IgD-negative memory B cell (primary cell): ENCODE data around the gene AJAP1. TPM values are rescaled to one million over a fixed set of nuclear protein-coding genes. Genes with fewer than 3 reads are reported as not detected.

Experiments used
- H3K27ac Mint-ChIP-seq, 3 donors: one replicate each; pipeline ENCODE4 v1.8.0; 2020 to 2022; ENCODE audit warnings: mild to moderate bottlenecking in 3 of 3, mixed read lengths in 3 of 3, moderate library complexity in 1 of 3
- H3K27me3 Mint-ChIP-seq: one replicate; pipeline ENCODE4 v1.8.0; 2021; ENCODE audit warnings: mixed read lengths
- H3K36me3 Mint-ChIP-seq: one replicate; pipeline ENCODE4 v1.8.0; 2020; ENCODE audit warnings: mild to moderate bottlenecking, mixed read lengths
- H3K4me1 Mint-ChIP-seq, 3 donors: one replicate each; pipeline ENCODE4 v1.8.0; 2020 to 2022; ENCODE audit warnings: mixed read lengths in 3 of 3, mild to moderate bottlenecking in 1 of 3
- H3K4me3 Mint-ChIP-seq, 4 donors: one replicate each; pipeline ENCODE4 v1.8.0; 2020 to 2022; ENCODE audit warnings: mild to moderate bottlenecking in 4 of 4, mixed read lengths in 4 of 4, moderate library complexity in 3 of 4
- H3K9me3 Mint-ChIP-seq, 3 donors: one replicate each; pipeline ENCODE4 v1.8.0; 2020 to 2021; ENCODE audit warnings: mixed read lengths in 3 of 3, mild to moderate bottlenecking in 1 of 3
- polyA plus RNA-seq: library from polyadenylated mRNA; unstranded; fragments of 300-500 nt; fragmentation: Illumina TruSeq; gene quantifications from one replicate; pipeline ENCODE4 v1.2.3, GENCODE V29; 2021

The AJAP1 gene
- polyA plus RNA-seq, 1 donor from 2014 or later: not detected

- H3K9me3 Mint-ChIP-seq: peaks cover 0 to 5% (median 0%) of the 10 kb centered on the region in 3 donors
- H3K27ac Mint-ChIP-seq: no peak overlapping the region
- H3K27me3 Mint-ChIP-seq: no peaks in the 10 kb centered on the region
- H3K36me3 Mint-ChIP-seq: no peaks in the 10 kb centered on the region
- H3K4me3 Mint-ChIP-seq: no peak overlapping the region
- H3K4me1 Mint-ChIP-seq: no peaks in the 10 kb centered on the region
Measured at GRCh38 chr1:4703646-4704045, 49.2 kb downstream of the AJAP1 start.

- Mint-ChIP-seq H3K4me3 (no peak overlapping the region), H3K4me1 (peaks cover 0 to 2% (median 0%) of the 10 kb centered on the region in 3 donors), H3K9me3 (peaks cover 0 to 5% (median 0%) of the 10 kb centered on the region in 3 donors), H3K27ac (no peak overlapping the region), H3K27me3 (peaks cover 6% of the 10 kb centered on the region), H3K36me3 (no peaks in the 10 kb centered on the region)
Measured at GRCh38 chr1:4708840-4709507, 54.6 kb downstream of the AJAP1 start.

DNA sequence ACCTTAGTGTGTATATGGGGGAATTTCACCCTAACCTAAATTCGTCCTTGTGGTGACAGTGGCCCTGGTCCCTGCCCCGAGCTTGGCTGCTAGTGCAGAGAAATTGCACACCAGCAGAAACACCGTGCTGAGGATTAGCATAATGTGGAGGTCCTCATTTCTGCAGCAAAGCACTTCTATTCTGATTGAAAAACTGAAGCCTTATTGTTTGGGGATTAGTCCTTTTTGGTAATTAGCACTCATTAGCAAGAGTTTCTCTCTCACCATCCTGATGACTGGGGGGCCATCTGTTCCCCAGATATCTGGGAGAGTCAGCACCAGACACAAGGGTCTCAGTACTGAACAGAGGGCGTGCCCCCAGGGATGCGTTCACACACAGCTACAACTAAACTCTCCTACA, 55.2 kb downstream of the AJAP1 start:
- peaks cover 0 to 2% (median 0%) of the 10 kb centered on the region in 3 donors for H3K4me1 Mint-ChIP-seq
- peaks cover 2 to 5% (median 2%) of the 10 kb centered on the region in 3 donors for H3K9me3 Mint-ChIP-seq
- no peak overlapping the region for H3K4me3 Mint-ChIP-seq
- H3K27me3 Mint-ChIP-seq: peaks cover 6% of the 10 kb centered on the region
- H3K27ac Mint-ChIP-seq: no peak overlapping the region
- H3K36me3 Mint-ChIP-seq: no peaks in the 10 kb centered on the region

- Mint-ChIP-seq H3K27me3 (peaks cover 6% of the 10 kb centered on the region), H3K36me3 (no peaks in the 10 kb centered on the region), H3K27ac (no peak overlapping the region), H3K4me3 (no peak overlapping the region), H3K9me3 (peaks cover 2 to 6% (median 5%) of the 10 kb centered on the region in 3 donors), H3K4me1 (peaks cover 0 to 2% (median 0%) of the 10 kb centered on the region in 3 donors)
Measured at GRCh38 chr1:4710592-4711415, 56.4 kb downstream of the AJAP1 start.

- Mint-ChIP-seq H3K27ac (no peak overlapping the region), H3K4me1 (peaks cover 0 to 2% (median 0%) of the 10 kb centered on the region in 3 donors), H3K27me3 (peaks cover 6% of the 10 kb centered on the region), H3K9me3 (peaks cover 5 to 12% (median 5%) of the 10 kb centered on the region in 3 donors), H3K36me3 (no peaks in the 10 kb centered on the region), H3K4me3 (no peak overlapping the region)
Measured at GRCh38 chr1:4711416-4712275, 57.2 kb downstream of the AJAP1 start.

- Mint-ChIP-seq H3K9me3 (peaks cover 0 to 12% (median 5%) of the 10 kb centered on the region in 3 donors), H3K27me3 (peaks cover 6% of the 10 kb centered on the region), H3K4me1 (peaks cover 0 to 2% (median 0%) of the 10 kb centered on the region in 3 donors), H3K27ac (no peak overlapping the region), H3K4me3 (no peak overlapping the region), H3K36me3 (no peaks in the 10 kb centered on the region)
Measured at GRCh38 chr1:4713669-4714068, 59.3 kb downstream of the AJAP1 start.

DNA sequence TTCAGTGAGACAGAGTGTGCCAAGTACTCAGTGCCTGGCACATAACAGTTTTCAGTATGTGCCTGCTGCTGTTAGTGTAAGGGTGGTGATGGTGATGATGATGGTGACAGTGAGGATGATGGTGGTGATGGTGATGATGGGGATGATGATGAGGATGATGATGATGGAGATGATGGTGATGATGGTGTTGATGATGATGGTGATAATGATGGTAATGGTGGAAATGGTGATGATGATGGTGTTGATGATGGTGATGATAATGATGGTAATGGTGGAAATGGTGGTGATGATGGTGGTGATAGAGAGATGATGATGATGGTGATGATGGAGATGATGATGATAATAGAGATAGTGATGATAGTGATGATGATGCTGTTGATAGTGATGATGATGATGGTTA, 62.0 kb downstream of the AJAP1 start:
- no peaks in the 10 kb centered on the region for H3K36me3 Mint-ChIP-seq
- no peak overlapping the region for H3K4me3 Mint-ChIP-seq
- peaks cover 0 to 12% (median 5%) of the 10 kb centered on the region in 3 donors for H3K9me3 Mint-ChIP-seq
- no peak overlapping the region for H3K27ac Mint-ChIP-seq
- H3K4me1 Mint-ChIP-seq: peaks cover 0 to 2% (median 0%) of the 10 kb centered on the region in 3 donors
- peaks cover 2% of the 10 kb centered on the region for H3K27me3 Mint-ChIP-seq

GRCh38 chr1:4718071-4718470, 63.7 kb downstream of the AJAP1 start:
- no peaks in the 10 kb centered on the region for H3K36me3 Mint-ChIP-seq
- no peaks in the 10 kb centered on the region for H3K4me1 Mint-ChIP-seq
- H3K9me3 Mint-ChIP-seq: peaks cover 1 to 12% (median 5%) of the 10 kb centered on the region in 3 donors
- peaks cover 2% of the 10 kb centered on the region for H3K27me3 Mint-ChIP-seq
- H3K4me3 Mint-ChIP-seq: no peak overlapping the region
- no peak overlapping the region for H3K27ac Mint-ChIP-seq

GRCh38 chr1:4723106-4723505, 68.7 kb downstream of the AJAP1 start:
- Mint-ChIP-seq H3K9me3 (peaks cover 0 to 1% (median 0%) of the 10 kb centered on the region in 3 donors), H3K4me1 (no peaks in the 10 kb centered on the region), H3K4me3 (peak overlapping the region in 1 of 4 donors; percentile 68), H3K27me3 (peaks cover 2% of the 10 kb centered on the region), H3K27ac (no peak overlapping the region), H3K36me3 (no peaks in the 10 kb centered on the region)

DNA sequence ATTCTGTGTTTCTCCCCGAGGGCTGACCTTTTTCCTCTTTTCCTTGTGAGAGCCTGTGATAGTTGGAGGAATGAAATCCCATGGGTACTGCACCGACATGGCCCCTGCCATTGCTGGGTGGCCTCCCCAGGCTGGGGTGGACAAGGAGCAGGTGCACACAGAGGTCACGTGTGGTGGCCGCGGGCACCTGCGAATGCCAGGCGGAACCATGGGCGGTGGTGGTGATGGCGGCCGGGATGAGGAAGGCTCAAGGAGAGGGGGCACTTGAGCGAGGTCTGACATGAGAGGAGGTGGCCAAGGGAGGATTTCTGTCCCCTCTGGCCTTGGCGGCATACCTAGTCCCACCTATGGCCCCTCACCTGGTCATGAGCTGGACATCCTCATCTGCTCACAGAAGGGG, 69.6 kb downstream of the AJAP1 start:
- Mint-ChIP-seq H3K36me3 (no peaks in the 10 kb centered on the region), H3K4me3 (no peak overlapping the region), H3K27me3 (peaks cover 2% of the 10 kb centered on the region)

DNA sequence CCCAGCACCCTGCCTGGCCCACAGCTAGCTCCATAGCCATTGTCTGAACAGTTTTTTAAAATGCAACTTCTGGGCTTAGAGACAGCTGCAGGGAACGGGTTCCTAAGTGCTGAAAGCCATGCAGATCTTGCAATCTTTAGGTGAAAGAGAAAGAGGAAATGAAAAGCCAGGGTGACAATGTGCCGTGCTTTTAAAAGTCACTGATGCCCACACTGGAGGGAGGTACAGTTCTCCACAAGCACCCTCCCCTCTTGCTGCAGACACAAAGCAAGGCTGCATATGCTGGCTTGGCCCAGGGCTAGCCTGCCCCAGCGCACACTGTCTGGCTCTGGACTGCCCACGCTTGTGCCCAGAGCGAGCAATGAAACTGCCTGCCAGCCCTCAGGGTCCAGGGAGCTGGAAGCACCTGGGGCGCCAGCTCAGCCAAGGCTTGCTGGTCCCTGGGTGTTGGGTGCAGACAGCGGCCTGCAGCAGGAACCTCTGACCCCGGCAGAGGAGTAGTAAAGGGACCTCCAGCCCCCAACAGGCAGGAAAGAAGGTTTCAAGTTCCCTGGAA, 70.4 kb downstream of the AJAP1 start:
- H3K4me1 Mint-ChIP-seq: no peaks in the 10 kb centered on the region
- H3K27ac Mint-ChIP-seq: no peak overlapping the region
- no peak overlapping the region for H3K4me3 Mint-ChIP-seq
- H3K36me3 Mint-ChIP-seq: no peaks in the 10 kb centered on the region
- H3K9me3 Mint-ChIP-seq: peaks cover 0 to 1% (median 0%) of the 10 kb centered on the region in 3 donors
- peaks cover 2% of the 10 kb centered on the region for H3K27me3 Mint-ChIP-seq

More for the DNA sequence above, 69.6 kb downstream of the AJAP1 start:
- H3K9me3 Mint-ChIP-seq: peaks cover 0 to 1% (median 0%) of the 10 kb centered on the region in 3 donors
- no peaks in the 10 kb centered on the region for H3K4me1 Mint-ChIP-seq
- no peak overlapping the region for H3K27ac Mint-ChIP-seq

DNA sequence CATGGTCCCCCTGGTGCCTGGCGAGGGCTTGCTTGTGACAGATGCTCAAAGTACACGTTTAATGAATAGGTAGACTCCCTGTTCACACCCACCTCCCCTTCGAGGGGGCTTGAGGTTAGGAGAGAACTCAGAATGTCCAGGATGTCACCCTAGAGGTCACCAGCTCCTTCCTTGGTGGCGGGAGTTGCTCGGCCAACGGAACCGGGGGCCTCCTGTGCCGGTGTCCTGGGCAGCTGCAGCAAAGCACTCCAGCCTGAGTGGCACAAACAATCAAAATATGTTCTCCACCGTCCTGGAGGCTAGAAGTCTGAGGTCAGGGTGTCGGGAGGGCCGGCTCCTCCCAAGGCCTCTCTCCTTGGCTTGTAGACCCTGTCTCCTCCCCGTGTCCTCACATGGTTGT, 71.0 kb downstream of the AJAP1 start:
- H3K27ac Mint-ChIP-seq: no peak overlapping the region
- peaks cover 2% of the 10 kb centered on the region for H3K27me3 Mint-ChIP-seq
- peaks cover 0 to 1% (median 0%) of the 10 kb centered on the region in 3 donors for H3K9me3 Mint-ChIP-seq
- no peaks in the 10 kb centered on the region for H3K36me3 Mint-ChIP-seq
- no peak overlapping the region for H3K4me3 Mint-ChIP-seq
- H3K4me1 Mint-ChIP-seq: no peaks in the 10 kb centered on the region

DNA sequence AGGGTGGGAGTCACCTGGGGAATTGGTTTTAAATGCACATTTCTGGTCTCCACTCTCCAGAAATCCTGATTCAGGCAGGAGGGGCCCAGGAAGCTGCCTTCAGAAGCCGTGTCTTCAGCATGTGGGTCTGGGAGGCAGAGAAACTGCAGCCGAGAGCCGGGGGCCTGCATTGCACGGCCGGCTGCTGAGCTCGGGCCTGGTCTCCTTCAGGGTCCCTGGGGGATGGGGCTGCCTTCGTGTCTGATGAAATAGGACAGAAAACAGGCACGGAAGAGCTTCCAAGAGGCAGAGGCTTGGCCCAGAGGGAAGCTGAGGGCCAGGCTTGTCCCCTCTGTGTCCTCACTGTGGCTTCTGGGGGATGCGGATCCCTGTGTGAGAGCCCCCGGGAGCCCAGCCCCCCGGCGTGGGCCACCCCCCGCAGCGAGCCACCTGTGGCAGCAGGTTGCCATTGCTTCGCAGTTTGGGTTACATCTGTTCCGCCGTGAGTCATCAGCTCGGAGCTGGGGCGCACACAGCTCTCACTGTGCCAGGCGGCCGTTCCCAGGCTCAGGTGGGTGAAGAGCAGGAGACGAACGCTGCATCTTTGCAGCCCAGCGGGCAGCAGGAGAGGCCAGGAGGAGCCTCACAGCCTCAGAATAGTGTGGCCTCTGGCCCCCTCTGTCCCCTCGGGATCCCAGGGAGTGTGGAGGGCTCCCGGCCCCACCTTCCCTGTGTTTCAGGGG, 72.4 kb downstream of the AJAP1 start:
- H3K27ac Mint-ChIP-seq: no peak overlapping the region
- no peaks in the 10 kb centered on the region for H3K4me1 Mint-ChIP-seq
- H3K9me3 Mint-ChIP-seq: peaks cover 0 to 1% (median 0%) of the 10 kb centered on the region in 3 donors
- H3K4me3 Mint-ChIP-seq: no peak overlapping the region
- peaks cover 4% of the 10 kb centered on the region for H3K27me3 Mint-ChIP-seq
- no peaks in the 10 kb centered on the region for H3K36me3 Mint-ChIP-seq
